Neuron (in vitro differentiated cells): ENCODE results near the gene BCKDHB.

ENCODE experiments used
- H2AFZ ChIP-seq: one replicate; pipeline ENCODE4 v1.6.1; 2013; ENCODE audit warnings: low read depth, mild to moderate bottlenecking, inconsistent platforms, low read length, moderate library complexity
- H3K27me3 ChIP-seq: one replicate; pipeline ENCODE4 v1.6.1; 2013; ENCODE audit warnings: low read length; ENCODE audit not compliant: insufficient read depth
- H3K36me3 ChIP-seq: one replicate; pipeline ENCODE4 v1.6.1; 2013; ENCODE audit warnings: low read length; ENCODE audit not compliant: insufficient read depth
- H3K4me1 ChIP-seq: one replicate; pipeline ENCODE4 v1.6.1; 2013; ENCODE audit warnings: low read length; ENCODE audit not compliant: insufficient read depth
- H3K4me3 ChIP-seq: 2 replicates; pipeline ENCODE4 v1.5.1; 2013; ENCODE audit warnings: mild to moderate bottlenecking, low read length, moderate library complexity
- H3K9me3 ChIP-seq: one replicate; pipeline ENCODE4 v1.6.1; 2013; ENCODE audit warnings: low read length

The BCKDHB gene

DNA sequence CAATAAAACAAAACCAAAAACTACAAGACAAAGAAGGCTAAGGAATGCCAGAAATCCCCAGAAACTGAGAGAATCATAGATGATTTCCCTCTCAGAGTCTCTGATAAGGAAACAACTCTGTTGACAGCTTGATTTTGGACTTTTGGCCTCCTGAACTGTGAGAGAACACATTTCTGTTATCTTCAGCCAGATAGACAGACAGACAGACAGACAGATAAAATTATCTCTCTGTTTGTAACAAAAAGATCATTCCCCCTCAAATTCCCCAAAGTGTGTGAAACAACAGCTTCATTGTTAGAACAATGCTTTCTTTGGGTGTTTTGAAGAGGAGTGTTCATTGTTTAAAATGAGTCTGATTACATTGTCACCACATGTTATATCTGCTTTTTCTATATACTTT, 148.2 kb downstream of the BCKDHB start:
- H2AFZ ChIP-seq = no peak overlapping the region

DNA sequence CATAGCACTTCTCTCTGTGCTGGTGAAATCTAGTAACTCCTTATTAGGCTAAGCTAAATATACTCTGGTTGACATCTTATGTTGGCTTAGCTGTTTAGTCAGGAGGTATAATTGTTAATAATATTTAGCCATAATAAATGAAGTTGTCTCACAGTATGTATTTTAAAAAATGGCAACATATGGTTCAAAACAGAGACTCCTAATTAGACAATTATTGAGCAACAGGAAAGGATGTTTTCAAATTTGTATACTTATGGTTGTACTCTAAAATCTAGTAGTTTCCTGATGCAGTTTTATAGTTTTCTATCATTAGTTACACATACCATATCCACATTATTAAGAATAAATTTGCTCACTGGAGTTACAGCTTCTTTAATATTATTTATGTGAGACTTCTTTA, 150.2 kb downstream of the BCKDHB start:
- no peaks in the 10 kb centered on the region for H3K27me3 ChIP-seq
- H3K4me1 ChIP-seq = no peaks in the 10 kb centered on the region
- no peaks in the 10 kb centered on the region for H3K9me3 ChIP-seq
- no peak overlapping the region for H2AFZ ChIP-seq
- no peak overlapping the region for H3K4me3 ChIP-seq
- no peaks in the 10 kb centered on the region for H3K36me3 ChIP-seq

More for the DNA sequence above, 148.2 kb downstream of the BCKDHB start:
- Histone ChIP-seq H3K27me3 (no peaks in the 10 kb centered on the region), H3K4me1 (no peaks in the 10 kb centered on the region), H3K4me3 (no peak overlapping the region), H3K36me3 (no peaks in the 10 kb centered on the region), H3K9me3 (no peaks in the 10 kb centered on the region)

DNA sequence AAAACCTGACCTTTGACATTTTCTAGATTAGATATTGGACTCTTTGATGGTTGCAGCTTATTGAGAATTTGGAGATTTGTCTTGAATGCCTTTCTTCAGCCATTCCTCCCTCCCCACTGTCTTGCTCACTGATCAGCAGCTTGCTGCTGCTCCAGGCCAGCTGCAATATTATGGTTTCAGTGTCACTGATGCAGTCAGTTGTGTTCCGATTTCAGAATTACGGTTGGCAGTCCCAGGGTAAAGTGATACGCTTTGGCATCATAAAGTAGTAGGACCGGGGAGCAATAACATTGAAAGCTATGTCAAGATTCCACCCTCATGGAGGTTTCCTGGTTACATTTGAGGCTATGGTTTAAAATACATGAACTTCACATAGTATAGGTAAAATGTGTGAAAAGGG, 152.6 kb downstream of the BCKDHB start:
- Histone ChIP-seq H3K36me3 (no peaks in the 10 kb centered on the region), H3K4me3 (no peak overlapping the region), H2AFZ (no peak overlapping the region), H3K4me1 (no peaks in the 10 kb centered on the region), H3K27me3 (no peaks in the 10 kb centered on the region), H3K9me3 (no peaks in the 10 kb centered on the region)

DNA sequence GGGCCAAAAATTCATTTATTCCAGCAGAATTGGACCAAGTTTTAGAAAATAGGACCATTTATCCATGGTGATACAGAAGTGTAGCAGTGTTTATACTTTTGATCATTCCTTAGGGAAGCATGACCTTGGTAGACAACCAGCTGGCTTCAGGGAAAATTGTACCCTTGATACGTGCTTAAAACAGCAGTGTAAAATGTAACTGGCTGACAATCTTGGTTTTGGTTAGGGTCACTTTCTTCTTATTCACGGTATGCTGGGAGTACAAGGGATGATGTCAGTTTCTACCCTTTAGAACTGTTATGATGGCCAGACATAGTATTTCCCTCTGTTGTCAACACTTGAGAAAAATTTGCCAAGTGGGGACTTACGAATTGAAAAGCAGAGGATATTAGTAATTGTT, 157.1 kb downstream of the BCKDHB start:
- H3K9me3 ChIP-seq = no peaks in the 10 kb centered on the region
- no peak overlapping the region for H3K4me3 ChIP-seq
- H3K4me1 ChIP-seq = no peaks in the 10 kb centered on the region
- H3K27me3 ChIP-seq = no peaks in the 10 kb centered on the region
- H2AFZ ChIP-seq = no peak overlapping the region
- H3K36me3 ChIP-seq = no peaks in the 10 kb centered on the region

DNA sequence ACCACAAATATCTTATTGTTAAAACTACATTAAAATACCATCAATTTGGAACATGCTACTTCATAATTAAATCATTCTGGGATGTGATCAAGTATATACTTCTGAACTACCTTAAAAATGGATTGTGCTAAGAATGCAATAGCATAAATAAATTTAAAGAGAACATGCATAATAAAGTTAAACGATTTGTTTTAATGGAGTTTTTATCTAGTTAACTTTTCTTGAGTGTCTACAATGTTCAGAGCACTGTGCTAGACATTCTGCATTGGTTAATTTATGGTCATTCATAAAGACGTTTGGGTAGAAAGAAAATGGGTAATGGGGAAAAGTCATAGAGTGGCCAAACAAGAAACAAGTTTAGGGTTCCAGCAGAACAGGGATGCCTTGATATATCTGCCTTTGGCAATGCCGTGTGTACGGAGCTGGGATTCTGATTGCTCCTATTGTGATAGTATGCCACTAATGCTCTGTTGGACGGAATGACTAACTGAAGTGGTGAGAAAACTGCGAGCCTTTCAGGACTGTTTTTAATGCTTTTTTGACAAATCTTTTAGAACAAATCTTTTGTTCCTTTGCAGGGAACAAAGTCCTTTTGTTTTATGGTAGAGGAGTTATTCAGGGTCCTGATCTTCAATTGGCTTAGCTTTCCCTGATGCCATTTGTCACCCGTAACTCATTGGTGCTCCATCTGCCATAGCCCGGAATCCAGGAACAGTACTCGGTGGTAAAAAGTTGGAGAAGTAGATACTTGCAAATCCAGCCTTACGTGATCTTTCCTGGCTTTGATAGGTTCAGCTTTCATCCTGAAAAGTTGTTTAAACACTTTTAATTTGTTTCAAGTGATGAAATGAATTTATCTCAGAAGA, 162.6 kb downstream of the BCKDHB start:
- Histone ChIP-seq H3K4me1 (no peaks in the 10 kb centered on the region), H3K36me3 (no peaks in the 10 kb centered on the region), H2AFZ (no peak overlapping the region), H3K4me3 (no peak overlapping the region), H3K9me3 (peaks cover 2% of the 10 kb centered on the region), H3K27me3 (no peaks in the 10 kb centered on the region)

DNA sequence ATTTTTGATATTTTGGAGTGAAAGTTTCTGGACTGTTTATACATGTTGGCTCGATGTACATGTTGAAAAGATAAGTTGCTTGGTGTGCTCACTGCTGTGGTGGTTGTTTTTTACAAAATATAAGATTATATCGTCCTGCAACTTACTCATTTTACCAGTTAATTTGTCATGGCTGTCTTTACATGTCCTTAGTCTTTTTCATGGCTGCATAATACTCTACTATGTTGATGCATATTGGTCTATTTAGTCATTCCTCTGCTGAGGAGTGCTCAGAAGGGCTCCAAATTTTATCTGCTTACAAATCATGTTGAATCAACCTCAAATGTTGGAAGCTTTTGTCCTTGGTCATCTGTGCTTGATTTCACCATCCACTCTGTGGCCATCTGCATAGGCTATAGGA, 164.6 kb downstream of the BCKDHB start:
- Histone ChIP-seq H2AFZ (no peak overlapping the region), H3K4me3 (no peak overlapping the region), H3K4me1 (no peaks in the 10 kb centered on the region), H3K36me3 (no peaks in the 10 kb centered on the region), H3K9me3 (peaks cover 2% of the 10 kb centered on the region), H3K27me3 (no peaks in the 10 kb centered on the region)

DNA sequence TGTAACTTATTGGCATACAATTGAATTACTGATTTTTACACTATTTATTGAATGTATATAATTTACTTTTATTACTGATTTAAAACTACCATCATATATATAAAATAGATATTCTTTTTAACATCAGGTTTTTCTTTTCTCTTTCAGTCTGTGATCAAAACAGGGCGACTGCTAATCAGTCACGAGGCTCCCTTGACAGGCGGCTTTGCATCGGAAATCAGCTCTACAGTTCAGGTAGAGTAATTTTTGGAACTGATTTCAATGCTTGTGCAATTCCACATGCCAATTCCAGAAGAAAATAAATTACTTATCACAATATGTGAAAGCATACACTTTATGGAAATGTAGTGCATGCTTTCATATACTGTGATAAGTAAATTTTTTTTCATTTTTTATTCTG, 166.5 kb downstream of the BCKDHB start:
- Histone ChIP-seq H3K4me3 (no peak overlapping the region), H3K27me3 (no peaks in the 10 kb centered on the region), H3K4me1 (no peaks in the 10 kb centered on the region), H3K36me3 (no peaks in the 10 kb centered on the region), H2AFZ (no peak overlapping the region), H3K9me3 (peaks cover 2% of the 10 kb centered on the region)

DNA sequence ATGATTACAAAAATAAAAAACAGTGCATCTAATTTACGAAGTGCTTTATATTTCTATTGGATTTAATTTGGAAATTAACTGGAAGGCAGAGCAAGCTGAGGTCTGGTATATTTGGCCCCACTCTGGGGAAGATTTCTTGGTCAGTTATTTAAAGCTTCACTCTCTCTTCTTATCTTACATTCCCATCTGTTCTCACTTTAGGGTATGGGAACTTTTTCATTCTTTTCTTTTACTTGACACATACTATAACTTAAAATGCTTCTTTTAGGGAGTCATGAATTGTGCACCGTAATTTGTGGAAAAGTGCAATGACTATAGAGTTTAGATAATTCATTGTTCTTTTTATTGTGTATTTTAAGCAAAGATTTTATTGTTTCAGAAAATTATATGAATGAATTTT, 170.4 kb downstream of the BCKDHB start:
- Histone ChIP-seq H2AFZ (no peak overlapping the region), H3K9me3 (no peaks in the 10 kb centered on the region), H3K36me3 (no peaks in the 10 kb centered on the region), H3K4me3 (no peak overlapping the region), H3K4me1 (no peaks in the 10 kb centered on the region), H3K27me3 (no peaks in the 10 kb centered on the region)

DNA sequence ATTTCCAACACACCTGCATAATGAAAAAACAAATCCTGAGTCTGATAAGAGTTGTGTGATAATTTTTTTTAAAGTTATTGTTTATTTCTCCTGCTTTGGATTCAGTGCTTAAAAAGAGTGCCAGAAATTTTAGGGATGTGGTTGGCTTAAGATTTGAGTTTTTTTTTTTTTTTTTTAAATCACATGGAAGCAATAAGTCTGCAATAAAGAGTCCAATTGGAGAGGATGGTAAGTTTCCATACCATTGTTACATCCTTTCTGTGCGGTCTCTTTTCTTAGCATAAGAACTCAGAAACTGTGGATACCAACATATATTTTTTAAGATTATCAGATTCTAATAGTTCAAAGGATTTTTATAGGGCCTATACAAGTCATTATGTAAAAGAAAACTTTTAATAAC, 171.0 kb downstream of the BCKDHB start:
- Histone ChIP-seq H3K4me3 (no peak overlapping the region), H3K36me3 (no peaks in the 10 kb centered on the region), H3K4me1 (no peaks in the 10 kb centered on the region), H3K27me3 (no peaks in the 10 kb centered on the region), H2AFZ (no peak overlapping the region), H3K9me3 (no peaks in the 10 kb centered on the region)

DNA sequence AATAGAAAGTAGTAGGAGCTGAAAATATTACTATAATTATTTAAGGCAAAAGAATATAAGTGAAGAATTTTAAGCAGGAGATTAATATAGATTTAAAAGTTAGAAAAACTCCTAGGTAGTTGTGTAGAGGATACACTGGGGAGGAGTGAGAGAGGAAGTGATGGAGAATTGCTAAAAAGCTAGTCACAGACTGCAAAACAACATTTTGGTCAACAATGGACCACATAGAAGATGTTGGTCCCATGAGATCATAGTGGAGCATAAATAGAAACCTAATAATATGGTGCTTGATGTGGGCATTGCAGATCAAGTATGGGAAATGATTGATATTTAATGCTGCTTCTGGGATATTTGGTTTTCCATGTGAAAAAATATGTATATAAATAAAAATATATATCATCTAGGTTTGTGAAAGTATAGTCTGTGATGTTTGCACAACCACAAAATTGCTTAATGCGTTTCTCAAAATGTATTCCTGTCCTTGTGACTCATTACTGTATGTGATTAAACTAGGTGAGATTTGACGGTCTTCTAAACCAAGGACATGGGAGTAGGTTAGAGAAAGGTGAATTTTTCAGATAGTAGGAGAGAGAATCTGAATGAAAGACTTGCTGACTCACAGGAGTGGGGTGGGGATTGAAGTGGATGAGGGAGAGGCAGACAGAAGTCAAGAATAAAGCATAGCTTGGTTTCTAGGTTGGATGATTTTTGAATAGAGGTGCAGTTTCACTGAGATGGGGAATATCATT, 174.0 kb downstream of the BCKDHB start:
- no peak overlapping the region for H2AFZ ChIP-seq

DNA sequence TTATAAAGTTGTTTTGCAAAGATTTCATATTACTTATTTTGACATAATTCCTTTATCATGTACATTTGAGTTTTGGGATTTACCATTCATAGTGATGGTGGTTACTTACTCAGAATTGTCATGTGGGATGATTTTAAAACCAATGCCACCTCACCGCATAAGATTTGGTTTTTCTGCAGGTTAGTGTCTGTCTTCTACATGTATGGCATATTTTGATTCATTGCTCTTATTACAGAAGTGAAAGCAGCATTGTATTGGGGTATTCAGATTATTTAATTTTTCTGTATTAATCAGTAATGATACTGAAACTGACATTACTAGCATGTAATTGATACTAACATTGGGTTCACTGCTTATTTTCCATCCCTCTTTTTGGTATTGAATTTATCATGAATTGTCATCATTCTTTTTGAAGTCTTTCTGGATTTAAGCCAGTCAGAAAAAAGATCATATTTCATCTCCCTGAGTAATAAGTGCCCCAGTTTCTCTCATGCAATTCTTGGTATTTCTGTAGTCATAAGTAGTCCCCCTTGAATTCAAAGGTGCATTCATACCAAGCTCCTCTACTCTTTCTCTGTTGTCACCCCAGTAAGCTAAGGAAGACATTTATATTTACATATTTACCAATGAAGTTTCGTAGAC, 176.6 kb downstream of the BCKDHB start:
- Histone ChIP-seq H3K4me1 (no peaks in the 10 kb centered on the region), H2AFZ (no peak overlapping the region), H3K36me3 (no peaks in the 10 kb centered on the region), H3K9me3 (no peaks in the 10 kb centered on the region), H3K4me3 (no peak overlapping the region), H3K27me3 (no peaks in the 10 kb centered on the region)

More for the DNA sequence above, 174.0 kb downstream of the BCKDHB start:
- Histone ChIP-seq H3K4me3 (no peak overlapping the region), H3K9me3 (no peaks in the 10 kb centered on the region), H3K36me3 (no peaks in the 10 kb centered on the region), H3K4me1 (no peaks in the 10 kb centered on the region), H3K27me3 (no peaks in the 10 kb centered on the region)

DNA sequence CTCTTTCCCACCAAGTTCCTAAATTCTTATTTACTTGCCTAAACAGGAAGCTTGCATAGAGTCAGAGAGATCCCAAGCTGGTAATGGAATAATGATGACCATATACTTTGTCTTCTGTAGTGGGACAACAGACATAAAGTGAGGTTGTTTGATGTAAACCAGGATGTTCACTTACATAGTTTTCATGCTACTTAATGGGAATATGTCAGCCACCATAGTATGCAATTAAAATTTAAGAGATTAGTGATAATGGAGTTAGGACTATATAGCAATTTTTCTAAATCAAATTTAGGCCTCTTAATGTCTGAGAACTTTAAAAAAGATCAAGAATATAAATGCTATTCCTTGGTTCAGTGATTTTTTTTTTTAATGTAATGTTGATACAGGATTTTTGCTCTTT, 180.6 kb downstream of the BCKDHB start:
- no peaks in the 10 kb centered on the region for H3K27me3 ChIP-seq
- no peaks in the 10 kb centered on the region for H3K9me3 ChIP-seq
- H3K4me1 ChIP-seq = no peaks in the 10 kb centered on the region
- H2AFZ ChIP-seq = no peak overlapping the region
- no peaks in the 10 kb centered on the region for H3K36me3 ChIP-seq
- no peak overlapping the region for H3K4me3 ChIP-seq

DNA sequence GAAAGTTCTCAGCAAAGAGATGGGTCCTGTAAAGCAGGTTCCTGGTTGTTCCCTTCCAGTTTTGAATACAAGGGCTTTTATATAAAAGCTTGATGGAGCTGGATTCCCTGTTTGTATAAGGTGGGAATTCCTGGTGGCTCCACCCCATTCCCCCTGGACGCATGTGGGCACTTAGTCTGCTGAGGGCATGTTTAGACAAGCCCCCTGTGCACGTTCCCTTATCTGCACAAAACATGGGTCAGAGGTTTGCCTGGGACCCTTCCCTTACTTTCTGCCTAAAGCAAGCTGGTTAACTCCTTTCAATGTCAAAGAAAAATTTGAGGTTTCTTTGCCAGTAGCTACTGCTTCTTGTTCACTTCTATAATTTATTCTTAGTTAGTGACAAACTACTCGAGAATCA, 181.1 kb downstream of the BCKDHB start:
- H3K9me3 ChIP-seq = no peaks in the 10 kb centered on the region
- H3K4me1 ChIP-seq = no peaks in the 10 kb centered on the region
- no peak overlapping the region for H2AFZ ChIP-seq
- no peak overlapping the region for H3K4me3 ChIP-seq
- no peaks in the 10 kb centered on the region for H3K36me3 ChIP-seq
- no peaks in the 10 kb centered on the region for H3K27me3 ChIP-seq
